ENCODE data around the gene ELMO3. TPM values are rescaled to one million over a fixed set of nuclear protein-coding genes. Genes with fewer than 3 reads are reported as not detected.

Gene ELMO3, protein sequence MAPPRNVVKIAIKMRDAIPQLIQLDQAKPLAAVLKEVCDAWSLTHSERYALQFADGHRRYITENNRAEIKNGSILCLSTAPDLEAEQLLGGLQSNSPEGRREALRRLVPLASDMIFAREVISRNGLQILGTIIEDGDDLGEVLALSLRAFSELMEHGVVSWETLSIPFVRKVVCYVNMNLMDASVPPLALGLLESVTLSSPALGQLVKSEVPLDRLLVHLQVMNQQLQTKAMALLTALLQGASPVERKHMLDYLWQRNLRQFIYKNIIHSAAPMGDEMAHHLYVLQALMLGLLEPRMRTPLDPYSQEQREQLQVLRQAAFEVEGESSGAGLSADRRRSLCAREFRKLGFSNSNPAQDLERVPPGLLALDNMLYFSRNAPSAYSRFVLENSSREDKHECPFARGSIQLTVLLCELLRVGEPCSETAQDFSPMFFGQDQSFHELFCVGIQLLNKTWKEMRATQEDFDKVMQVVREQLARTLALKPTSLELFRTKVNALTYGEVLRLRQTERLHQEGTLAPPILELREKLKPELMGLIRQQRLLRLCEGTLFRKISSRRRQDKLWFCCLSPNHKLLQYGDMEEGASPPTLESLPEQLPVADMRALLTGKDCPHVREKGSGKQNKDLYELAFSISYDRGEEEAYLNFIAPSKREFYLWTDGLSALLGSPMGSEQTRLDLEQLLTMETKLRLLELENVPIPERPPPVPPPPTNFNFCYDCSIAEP
- not detected for total RNA-seq

DNA sequence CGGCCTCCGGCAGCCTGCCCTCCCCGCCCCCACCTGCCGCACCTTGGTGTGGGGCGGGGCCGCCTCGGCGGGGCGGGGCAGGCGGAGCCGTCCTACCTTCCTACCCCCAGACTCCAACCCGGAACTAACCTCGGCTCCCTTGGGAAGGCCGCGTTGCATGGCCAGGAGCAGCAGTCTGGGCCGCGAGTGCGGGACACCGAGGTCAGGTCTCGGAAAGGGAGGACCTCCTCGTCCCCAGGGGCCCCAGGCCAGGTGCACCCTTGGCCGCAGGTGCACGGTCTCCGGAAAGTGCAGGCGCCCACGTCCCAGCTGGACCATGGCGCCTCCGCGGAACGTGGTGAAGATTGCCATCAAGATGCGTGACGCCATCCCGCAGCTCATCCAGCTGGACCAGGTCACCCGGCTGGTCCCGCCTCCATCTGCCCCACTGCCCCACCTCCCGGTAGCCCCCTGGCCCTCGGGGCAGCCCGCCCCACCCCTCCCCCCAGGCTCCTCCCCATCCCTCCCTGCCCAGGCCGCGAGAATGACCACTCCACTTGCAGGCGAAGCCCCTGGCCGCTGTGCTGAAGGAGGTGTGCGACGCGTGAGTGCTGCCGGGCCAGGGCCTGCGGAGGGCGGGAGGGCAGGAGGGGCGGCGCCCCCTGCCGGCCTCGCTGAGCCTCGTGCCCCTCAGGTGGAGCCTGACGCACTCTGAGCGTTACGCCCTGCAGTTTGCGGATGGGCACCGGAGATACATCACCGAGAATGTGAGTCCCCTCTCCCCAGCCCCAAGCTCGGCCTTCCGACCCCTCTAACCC, at the start of gene ELMO3:
Gene ELMO3, plus strand, starts transcription at position 121 of the 797 bp plus-strand sequence. Its CDS starts 196 bp downstream, at position 317.
- intact Hi-C loops (cut with DNase I), result no loop called here
- DNase-seq (ENCODE audit: low spot score in 2 of 2), result no peak
- Histone ChIP-seq H3K9me3 (no peaks in the 10 kb centered on the region), H3K27ac (no peak within 1 kb of the TSS), H3K36me3 (peaks cover 60 to 76% of the 10 kb centered on the region in 2 donors), H3K27me3 (no peaks in the 10 kb centered on the region), H3K4me3 (no peak within 1 kb of the TSS), H3K4me1 (peaks cover 0 to 3% of the 10 kb centered on the region in 2 donors)
- TF ChIP-seq, protein P1, sequence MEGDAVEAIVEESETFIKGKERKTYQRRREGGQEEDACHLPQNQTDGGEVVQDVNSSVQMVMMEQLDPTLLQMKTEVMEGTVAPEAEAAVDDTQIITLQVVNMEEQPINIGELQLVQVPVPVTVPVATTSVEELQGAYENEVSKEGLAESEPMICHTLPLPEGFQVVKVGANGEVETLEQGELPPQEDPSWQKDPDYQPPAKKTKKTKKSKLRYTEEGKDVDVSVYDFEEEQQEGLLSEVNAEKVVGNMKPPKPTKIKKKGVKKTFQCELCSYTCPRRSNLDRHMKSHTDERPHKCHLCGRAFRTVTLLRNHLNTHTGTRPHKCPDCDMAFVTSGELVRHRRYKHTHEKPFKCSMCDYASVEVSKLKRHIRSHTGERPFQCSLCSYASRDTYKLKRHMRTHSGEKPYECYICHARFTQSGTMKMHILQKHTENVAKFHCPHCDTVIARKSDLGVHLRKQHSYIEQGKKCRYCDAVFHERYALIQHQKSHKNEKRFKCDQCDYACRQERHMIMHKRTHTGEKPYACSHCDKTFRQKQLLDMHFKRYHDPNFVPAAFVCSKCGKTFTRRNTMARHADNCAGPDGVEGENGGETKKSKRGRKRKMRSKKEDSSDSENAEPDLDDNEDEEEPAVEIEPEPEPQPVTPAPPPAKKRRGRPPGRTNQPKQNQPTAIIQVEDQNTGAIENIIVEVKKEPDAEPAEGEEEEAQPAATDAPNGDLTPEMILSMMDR (IDR thresholded peaks at IDR 0.05), result no peak

DNA sequence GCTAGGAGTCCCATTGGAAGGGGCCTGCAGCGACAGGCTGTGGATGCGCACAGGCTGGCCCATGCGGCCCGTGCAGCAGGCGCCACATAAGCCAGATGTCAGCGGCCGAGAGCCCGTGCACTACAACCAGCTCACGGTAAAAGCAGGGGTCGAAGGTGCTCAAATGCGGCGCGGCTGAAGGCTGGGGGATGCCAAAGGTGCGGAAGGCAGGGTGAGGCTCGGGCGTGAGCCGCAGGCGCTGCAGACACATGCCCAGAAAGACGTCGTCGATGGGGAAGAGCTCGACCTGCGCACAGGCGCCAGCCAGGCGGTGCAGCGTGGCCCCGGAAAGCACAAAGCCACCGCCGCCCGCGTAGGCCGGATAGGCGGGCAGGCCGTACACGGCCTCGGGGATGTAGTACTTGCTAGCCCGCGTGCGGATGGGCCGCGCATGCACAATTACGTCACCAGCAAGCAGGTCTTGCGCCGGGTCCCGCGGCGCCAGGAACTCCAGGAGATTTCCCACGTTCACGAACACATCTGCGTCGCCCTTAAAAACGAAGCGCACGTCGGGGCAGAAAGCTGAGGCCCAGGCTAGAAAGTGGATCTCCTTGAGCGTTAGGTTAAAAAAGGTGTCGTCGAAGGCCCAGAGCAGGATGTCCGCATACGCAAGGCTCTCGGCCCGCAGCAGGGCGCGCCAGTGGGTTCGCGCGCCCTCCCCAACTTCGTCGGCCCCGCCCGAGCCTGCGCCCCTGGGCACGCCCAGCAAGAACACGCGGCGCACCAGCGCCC, 49.5 kb upstream of the ELMO3 start:
- Histone ChIP-seq H3K4me3 (peak overlapping the region; percentile 68 to 75), H3K36me3 (peaks cover 20 to 32% of the 10 kb centered on the region in 2 donors), H3K9me3 (no peaks in the 10 kb centered on the region), H3K27ac (peak overlapping the region; percentile 88 to 89), H3K4me1 (peaks cover 6 to 8% of the 10 kb centered on the region in 2 donors), H3K27me3 (no peaks in the 10 kb centered on the region)
- TF ChIP-seq, protein P1 (IDR thresholded peaks at IDR 0.05), result no peak
- DNase-seq (ENCODE audit: low spot score in 2 of 2), result no peak
- intact Hi-C loops (cut with DNase I), result loop anchor here (2.0 to 5.0 kb wide), 2 partner anchors 38 to 41 kb away; partner anchors contain the start of gene PHAF1

DNA sequence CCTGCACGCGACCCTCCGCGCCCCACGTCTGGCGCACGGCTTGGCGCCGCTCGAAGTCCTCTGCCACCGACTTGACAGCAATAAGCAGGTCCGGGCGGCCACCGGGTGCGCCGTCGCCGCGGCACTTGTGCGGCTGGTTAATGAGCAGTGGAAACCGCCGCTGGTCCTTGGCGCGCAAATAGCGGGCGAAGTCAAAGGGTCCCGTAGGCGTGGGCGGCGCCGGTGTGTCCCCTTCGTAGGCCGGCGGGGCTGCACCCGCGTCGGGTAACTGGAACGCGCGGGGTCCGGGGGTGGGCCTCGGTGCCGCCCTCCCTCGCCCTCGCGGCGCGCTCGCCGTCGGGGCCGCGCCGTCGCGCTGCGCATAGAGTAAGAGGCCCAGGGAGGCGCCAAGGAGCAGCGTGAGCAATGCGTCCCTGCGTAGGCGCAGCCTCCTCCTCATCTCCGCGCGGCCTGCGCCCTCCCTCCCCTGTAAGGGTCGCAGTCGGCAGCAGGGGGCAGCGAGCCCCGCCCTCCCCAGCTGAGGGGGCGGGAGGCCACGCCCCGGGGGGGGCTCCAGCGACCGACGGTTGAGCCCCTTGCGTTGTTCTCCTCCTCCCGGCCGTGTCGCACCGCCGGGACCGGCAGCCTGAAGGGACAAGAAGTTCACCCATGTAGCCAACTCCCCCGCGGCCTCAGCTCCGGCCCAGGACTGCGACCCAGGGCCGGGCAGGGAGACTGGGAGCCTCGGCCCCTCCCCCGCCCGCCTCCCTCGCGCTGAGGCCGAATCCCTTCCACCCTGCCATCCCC, 48.7 kb upstream of the ELMO3 start:
- TF ChIP-seq, protein P1 (IDR thresholded peaks at IDR 0.05), result no peak
- Histone ChIP-seq H3K4me1 (peaks cover 6 to 14% of the 10 kb centered on the region in 2 donors), H3K36me3 (peaks cover 20 to 24% of the 10 kb centered on the region in 2 donors), H3K9me3 (no peaks in the 10 kb centered on the region), H3K27ac (peak overlapping the region; percentile 88 to 89), H3K4me3 (peak overlapping the region; percentile 68 to 75), H3K27me3 (no peaks in the 10 kb centered on the region)
- intact Hi-C loops (cut with DNase I), result loop anchor here (2.0 to 5.0 kb wide), 2 partner anchors 37 to 41 kb away; partner anchors contain the start of gene PHAF1
- DNase-seq (ENCODE audit: low spot score in 2 of 2), result no peak

DNA sequence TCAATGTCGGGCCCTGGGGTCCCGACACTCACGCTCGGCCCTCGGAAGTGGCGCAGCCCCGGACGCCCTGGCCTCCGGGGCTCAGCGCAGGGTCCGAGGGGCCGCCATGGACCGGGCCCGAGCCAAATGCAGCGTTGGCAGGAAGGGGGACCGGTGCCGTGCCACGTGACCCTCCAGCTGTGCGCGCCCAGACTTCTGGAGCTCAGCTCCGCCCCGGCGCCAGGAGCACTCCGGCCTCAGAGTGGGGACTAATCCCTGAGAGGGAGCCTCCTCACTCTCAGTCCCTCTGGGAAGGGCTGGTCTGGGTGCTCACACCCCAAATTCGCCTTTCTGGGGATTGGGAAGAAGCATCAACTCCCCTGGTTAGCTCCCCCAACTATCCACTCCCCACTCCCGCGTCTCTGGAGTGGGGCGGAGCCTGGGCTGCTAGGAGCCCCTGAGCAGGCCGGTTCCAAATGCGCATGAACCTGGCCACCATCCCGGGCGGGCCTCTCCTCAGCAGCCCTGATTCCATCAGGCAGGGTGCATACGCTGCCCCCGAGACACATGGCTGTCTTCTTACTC, 48.0 kb upstream of the ELMO3 start, which contains the start of gene B3GNT9:
Gene B3GNT9, minus strand, starts transcription at position 166 of the 564 bp plus-strand sequence. CDS start 513 bp downstream, outside the sequence.
- DNase-seq (ENCODE audit: low spot score in 2 of 2), result peak in 1 of 2 donors; percentile 85
- Histone ChIP-seq H3K4me3 (peak within 1 kb of the TSS; percentile 68 to 75), H3K4me1 (peaks cover 6 to 19% of the 10 kb centered on the region in 2 donors), H3K9me3 (no peaks in the 10 kb centered on the region), H3K27me3 (no peaks in the 10 kb centered on the region), H3K36me3 (peaks cover 14 to 17% of the 10 kb centered on the region in 2 donors), H3K27ac (peak within 1 kb of the TSS; percentile 88 to 89)
- TF ChIP-seq, protein P1 (IDR thresholded peaks at IDR 0.05), result no peak
- intact Hi-C loops (cut with DNase I), result loop anchor here (2.0 to 5.0 kb wide), 2 partner anchors 36 to 42 kb away; partner anchors contain the start of gene PHAF1

Measured in ascending aorta (tissue), 2 donors.